ENCODE results near the gene RRP12. TPM values are rescaled to one million over a fixed set of nuclear protein-coding genes. Genes with fewer than 3 reads are reported as not detected.

RRP12 gene
- total RNA-seq, 2 experiments from 2014 or later = 20.1 to 21.6 TPM

GRCh38 chr10:97328646-97329453, 72.3 kb downstream of the RRP12 start:
- peaks cover 29% of the 10 kb centered on the region for H3K36me3 Mint-ChIP-seq (ENCODE audit: low read depth)
- no peak overlapping the region for H3K4me3 Mint-ChIP-seq
- H3K27me3 Mint-ChIP-seq = no peaks in the 10 kb centered on the region
- peaks cover 62% of the 10 kb centered on the region for H3K4me1 Mint-ChIP-seq
- CTCF ChIA-PET = interaction anchor here (2.4 kb wide), 1 partner anchor 9 kb away, joined by 9 read pairs; the partner anchor contains the start of gene FRAT1
- no peak overlapping the region for H3K27ac Mint-ChIP-seq
- H3K9me3 Mint-ChIP-seq = no peaks in the 10 kb centered on the region
- DNase-seq = no peak
- POLR2A ChIA-PET = interaction anchor here (0.8 kb wide), 1 partner anchor 521 kb away, joined by 3 read pairs; the partner anchor contains the start of gene GOLGA7B

DNA sequence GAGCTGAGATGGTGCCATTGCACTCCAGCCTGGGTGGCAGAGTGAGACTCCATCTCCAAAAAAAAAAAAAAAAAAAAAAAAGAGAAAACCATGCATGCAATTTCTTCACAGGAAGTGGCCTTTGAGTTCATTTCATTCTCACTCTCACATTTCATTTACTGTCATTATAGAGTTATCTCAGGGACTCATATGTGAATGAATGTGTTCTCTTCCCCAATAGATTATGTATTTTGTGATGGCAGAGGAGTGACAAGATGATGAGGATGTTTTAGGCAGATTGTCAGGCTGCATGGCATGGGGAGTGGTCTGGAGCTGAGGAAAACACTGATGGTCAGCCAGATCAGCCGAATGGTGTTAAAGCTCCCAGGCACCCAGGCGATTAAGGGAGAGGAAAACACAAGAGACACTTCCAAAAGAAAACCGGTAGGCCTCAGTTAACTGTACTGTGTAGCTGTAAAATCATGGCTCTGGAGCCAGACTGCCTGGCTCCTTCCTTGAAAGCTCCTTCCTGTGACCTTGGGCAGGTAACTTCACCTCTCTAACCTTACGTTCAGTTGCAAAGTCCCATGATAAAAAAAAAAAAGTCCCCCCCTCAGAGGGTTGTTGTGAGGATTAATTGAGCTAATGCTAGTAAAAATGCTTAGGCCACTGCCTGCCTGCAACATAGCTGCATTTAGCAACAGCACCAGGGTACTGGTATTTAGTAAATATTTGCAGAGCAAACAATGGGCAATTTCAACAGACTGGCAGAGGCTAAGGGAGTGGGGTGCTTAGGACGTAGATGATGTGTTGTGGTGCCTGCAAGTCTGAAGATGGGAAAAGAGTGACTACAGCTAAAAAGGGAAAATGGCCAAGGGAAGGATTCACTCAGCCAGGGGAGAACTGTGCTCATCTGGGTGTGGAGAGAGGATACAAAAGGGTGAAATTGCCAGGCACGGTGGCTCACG, 73.5 kb downstream of the RRP12 start:
- no peak for DNase-seq
- H3K4me1 Mint-ChIP-seq = peaks cover 52% of the 10 kb centered on the region
- POLR2A ChIA-PET = no interaction called here
- H3K27ac Mint-ChIP-seq = peak overlapping the region; percentile 28
- H3K9me3 Mint-ChIP-seq = no peaks in the 10 kb centered on the region
- H3K36me3 Mint-ChIP-seq (ENCODE audit: low read depth) = peaks cover 21% of the 10 kb centered on the region
- no peak overlapping the region for H3K4me3 Mint-ChIP-seq
- H3K27me3 Mint-ChIP-seq = no peaks in the 10 kb centered on the region
- CTCF ChIA-PET = interaction anchor here (0.6 to 2.4 kb wide), 4 partner anchors 8 to 510 kb away, joined by 3 to 9 read pairs (median 4); partner anchors contain the start of gene FRAT1

DNA sequence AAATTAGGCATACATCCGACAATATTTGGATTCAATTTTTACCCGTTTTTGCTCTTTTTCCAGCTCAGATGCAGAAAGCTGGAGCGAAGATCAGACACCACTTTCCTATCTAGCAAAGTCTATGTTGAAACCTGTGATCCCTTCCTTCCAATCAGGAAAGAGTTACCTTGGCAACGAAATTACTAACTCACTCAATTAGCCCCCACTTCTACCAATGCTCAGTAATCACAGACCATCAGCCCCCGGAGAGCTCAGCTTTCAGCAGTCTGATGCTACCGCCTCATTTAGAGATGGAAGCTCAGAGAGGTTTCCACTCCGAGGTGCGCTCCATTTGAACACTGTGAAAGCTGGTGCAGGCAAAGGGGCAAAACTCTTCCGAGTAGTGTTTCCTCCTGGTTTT, 75.4 kb downstream of the RRP12 start:
- Mint-ChIP-seq H3K27me3 (peaks cover 5% of the 10 kb centered on the region), H3K9me3 (no peaks in the 10 kb centered on the region), H3K4me3 (no peak overlapping the region), H3K27ac (no peak overlapping the region), H3K4me1 (peaks cover 49% of the 10 kb centered on the region), H3K36me3 (ENCODE audit: low read depth) (peaks cover 9% of the 10 kb centered on the region)
- ChIA-PET CTCF (interaction anchor here (1.2 kb wide), 1 partner anchor 10 kb away, joined by 6 read pairs; no protein-coding TSS in a partner anchor), POLR2A (no interaction called here)
- no peak for DNase-seq

GRCh38 chr10:97323501-97323900, 77.6 kb downstream of the RRP12 start:
- H3K9me3 Mint-ChIP-seq = no peaks in the 10 kb centered on the region
- H3K27me3 Mint-ChIP-seq = peaks cover 9% of the 10 kb centered on the region
- H3K27ac Mint-ChIP-seq = no peak overlapping the region
- no peak overlapping the region for H3K4me3 Mint-ChIP-seq
- CTCF ChIA-PET = no interaction called here
- POLR2A ChIA-PET = no interaction called here
- peaks cover 4% of the 10 kb centered on the region for H3K36me3 Mint-ChIP-seq (ENCODE audit: low read depth)
- peaks cover 46% of the 10 kb centered on the region for H3K4me1 Mint-ChIP-seq
- no peak for DNase-seq

GRCh38 chr10:97321804-97322190, 79.3 kb downstream of the RRP12 start:
- H3K4me3 Mint-ChIP-seq = peak overlapping the region; percentile 34
- no peak overlapping the region for H3K27ac Mint-ChIP-seq
- peaks cover 37% of the 10 kb centered on the region for H3K4me1 Mint-ChIP-seq
- POLR2A ChIA-PET = interaction anchor here (0.6 kb wide), 1 partner anchor 21 kb away, joined by 6 read pairs; no protein-coding TSS in a partner anchor
- peaks cover 9% of the 10 kb centered on the region for H3K27me3 Mint-ChIP-seq
- CTCF ChIA-PET = interaction anchor here (0.7 to 0.8 kb wide), 2 partner anchors 109 to 120 kb away, joined by 3 read pairs; no protein-coding TSS in a partner anchor
- DNase-seq = no peak
- H3K36me3 Mint-ChIP-seq (ENCODE audit: low read depth) = peaks cover 2% of the 10 kb centered on the region
- H3K9me3 Mint-ChIP-seq = no peaks in the 10 kb centered on the region

DNA sequence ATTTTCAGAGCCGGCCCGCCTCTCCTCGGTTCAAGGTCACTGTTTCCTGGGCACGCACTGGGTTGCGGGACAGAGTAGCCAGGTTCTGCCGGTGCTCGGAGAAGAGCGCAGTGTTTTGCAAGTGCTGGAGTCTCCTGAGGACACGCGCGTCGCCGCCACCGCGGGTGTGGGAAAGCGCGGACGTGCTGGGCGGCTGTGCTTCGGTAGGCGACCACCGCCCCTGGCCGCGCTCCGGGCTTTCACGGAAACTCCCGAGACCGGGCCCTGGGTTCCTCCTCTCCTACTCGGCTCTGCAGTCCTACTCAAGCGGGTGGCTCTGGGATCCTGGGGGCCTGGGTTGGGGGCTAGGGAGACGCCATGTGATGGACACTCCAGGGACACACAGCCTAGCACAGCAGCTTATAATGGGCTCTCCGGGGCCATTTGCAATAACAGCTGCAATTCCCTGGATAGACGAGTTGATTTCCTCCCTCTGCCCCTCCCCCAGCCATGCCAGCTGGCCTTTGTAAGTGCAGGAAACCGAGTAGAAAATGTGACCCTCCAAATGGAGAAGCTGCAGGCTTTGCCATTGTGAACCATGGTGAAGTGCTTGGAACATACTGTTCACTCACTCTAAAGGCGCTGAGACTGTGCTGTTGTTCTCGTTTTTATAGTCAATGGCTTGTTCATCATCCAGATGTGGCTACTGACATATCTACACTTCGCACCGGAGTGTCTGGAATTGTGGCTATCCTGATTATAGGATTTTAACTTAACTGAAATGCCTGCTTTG, 79.9 kb downstream of the RRP12 start:
- peak overlapping the region; percentile 80 for H3K4me3 Mint-ChIP-seq
- peaks cover 31% of the 10 kb centered on the region for H3K4me1 Mint-ChIP-seq
- peaks cover 9% of the 10 kb centered on the region for H3K27me3 Mint-ChIP-seq
- ChIA-PET CTCF (interaction anchor here (0.7 to 0.8 kb wide), 2 partner anchors 110 to 120 kb away, joined by 3 read pairs; no protein-coding TSS in a partner anchor), POLR2A (interaction anchor here (0.6 kb wide), 1 partner anchor 21 kb away, joined by 6 read pairs; no protein-coding TSS in a partner anchor)
- H3K36me3 Mint-ChIP-seq (ENCODE audit: low read depth) = peaks cover 2% of the 10 kb centered on the region
- no peaks in the 10 kb centered on the region for H3K9me3 Mint-ChIP-seq
- H3K27ac Mint-ChIP-seq = peak overlapping the region; percentile 88
- no peak for DNase-seq

DNA sequence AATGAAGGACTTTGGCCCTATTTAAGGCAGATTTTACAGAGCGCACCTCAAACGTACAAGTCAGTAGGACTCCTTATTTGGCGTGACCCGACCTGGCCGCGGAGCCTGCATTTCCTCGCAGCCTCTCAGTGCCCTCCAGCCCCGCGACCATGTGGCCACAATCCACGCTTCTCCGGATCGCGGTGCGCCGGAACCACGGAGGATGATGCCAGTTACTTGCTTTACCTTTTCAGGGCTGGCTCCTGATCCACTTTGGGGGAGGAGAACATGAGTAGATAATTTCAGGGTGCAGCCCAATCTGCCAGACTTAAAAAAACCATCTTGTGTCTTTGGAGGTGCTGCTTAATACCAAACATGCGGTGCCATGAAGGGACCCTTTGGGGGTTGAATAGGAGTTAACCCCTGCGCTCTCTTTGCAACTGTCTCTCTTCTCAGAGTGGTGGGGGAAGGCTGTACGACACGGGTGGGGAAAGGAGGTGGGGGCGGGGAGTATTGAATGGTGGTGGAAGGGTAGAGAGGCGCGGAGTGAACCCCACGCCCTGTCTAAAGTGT, 80.6 kb downstream of the RRP12 start:
- POLR2A ChIA-PET = no interaction called here
- Mint-ChIP-seq H3K36me3 (ENCODE audit: low read depth) (peaks cover 2% of the 10 kb centered on the region), H3K4me1 (peaks cover 29% of the 10 kb centered on the region)

DNA sequence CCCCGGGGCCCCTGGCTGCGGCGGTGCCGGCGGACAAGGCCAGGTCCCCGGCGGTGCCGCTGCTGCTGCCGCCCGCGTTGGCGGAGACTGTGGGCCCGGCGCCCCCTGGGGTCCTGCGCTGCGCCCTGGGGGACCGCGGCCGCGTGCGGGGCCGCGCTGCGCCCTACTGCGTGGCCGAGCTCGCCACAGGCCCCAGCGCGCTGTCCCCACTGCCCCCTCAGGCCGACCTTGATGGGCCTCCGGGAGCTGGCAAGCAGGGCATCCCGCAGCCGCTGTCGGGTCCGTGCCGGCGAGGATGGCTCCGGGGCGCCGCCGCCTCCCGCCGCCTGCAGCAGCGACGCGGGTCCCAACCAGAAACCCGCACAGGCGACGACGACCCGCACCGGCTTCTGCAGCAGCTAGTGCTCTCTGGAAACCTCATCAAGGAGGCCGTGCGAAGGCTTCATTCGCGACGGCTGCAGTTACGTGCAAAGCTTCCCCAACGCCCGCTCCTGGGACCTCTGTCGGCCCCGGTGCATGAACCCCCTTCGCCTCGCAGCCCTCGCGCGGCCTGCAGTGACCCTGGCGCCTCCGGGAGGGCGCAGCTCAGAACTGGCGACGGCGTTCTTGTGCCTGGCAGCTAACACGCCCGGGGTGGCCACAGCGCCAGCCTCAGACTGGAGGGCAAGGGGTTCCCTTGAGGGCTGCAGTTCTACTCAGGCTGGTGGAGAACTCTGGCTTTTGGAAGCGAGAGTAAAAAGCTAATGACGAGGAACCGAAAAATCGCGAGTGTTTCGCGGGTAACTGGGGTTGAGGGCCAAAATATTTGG, 81.3 kb downstream of the RRP12 start:
- CTCF ChIA-PET = interaction anchor here (0.5 to 2.0 kb wide), 8 partner anchors 9 to 81 kb away, joined by 3 to 9 read pairs (median 4); partner anchors contain the start of genes FRAT2 and RRP12
- Mint-ChIP-seq H3K4me3 (peak overlapping the region; percentile 80), H3K9me3 (no peaks in the 10 kb centered on the region), H3K36me3 (ENCODE audit: low read depth) (peaks cover 2% of the 10 kb centered on the region), H3K4me1 (peaks cover 29% of the 10 kb centered on the region), H3K27ac (peak overlapping the region; percentile 88), H3K27me3 (peaks cover 9% of the 10 kb centered on the region)
- POLR2A ChIA-PET = no interaction called here
- DNase-seq = peak; percentile 54

More for the DNA sequence above, 80.6 kb downstream of the RRP12 start:
- CTCF ChIA-PET = interaction anchor here (1.0 to 2.0 kb wide), 3 partner anchors 8 to 12 kb away, joined by 4 to 9 read pairs (median 5); no protein-coding TSS in a partner anchor
- Mint-ChIP-seq H3K27ac (peak overlapping the region; percentile 88), H3K27me3 (peaks cover 9% of the 10 kb centered on the region), H3K4me3 (peak overlapping the region; percentile 80), H3K9me3 (no peaks in the 10 kb centered on the region)
- peak; percentile 18 for DNase-seq

DNA sequence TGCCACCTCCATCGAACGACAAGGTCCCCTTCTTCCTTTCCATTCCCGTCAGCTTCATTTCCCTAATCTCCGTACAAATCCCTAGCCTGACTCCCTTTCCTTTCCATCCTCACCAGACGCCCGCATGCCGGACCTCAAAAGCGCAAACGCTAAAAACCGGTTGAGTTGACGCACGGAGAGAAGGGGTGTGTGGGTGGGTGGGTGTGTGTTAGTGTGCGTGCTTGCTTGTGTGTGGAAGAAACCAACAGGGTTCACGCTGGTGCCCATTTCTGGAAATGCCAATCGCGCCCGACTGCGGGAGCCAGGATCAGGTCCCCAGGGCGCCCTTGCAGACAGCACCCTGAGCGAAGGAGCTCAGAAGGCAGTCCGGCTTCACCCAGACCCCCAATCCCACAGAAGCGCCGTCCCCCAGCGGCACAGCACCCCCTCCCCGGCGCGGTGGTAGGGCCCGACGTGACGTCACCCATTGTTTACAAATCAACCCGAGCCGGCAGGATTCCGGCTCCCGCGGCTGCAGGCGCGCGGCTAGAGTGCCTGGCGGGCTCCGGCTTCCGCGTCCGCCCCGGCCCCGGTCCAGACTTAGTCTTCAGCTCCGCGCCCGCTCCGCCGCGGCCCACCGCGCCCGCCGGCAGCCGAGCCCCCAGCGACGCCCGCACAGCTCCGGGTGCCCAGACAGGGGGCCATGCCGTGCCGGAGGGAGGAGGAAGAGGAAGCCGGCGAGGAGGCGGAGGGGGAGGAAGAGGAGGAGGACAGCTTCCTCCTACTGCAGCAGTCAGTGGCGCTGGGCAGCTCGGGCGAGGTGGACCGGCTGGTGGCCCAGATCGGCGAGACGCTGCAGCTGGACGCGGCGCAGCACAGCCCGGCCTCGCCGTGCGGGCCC, 82.1 kb downstream of the RRP12 start, which contains the start of gene FRAT1:
Gene FRAT1 (plus strand): TSS at position 500 of the 880 bp plus-strand sequence. CDS start 183 bp downstream, at position 683.
- ChIA-PET POLR2A (no interaction called here), CTCF (interaction anchor here (0.6 to 2.0 kb wide), 7 partner anchors 10 to 97 kb away, joined by 3 to 9 read pairs (median 3); partner anchors contain the start of genes FRAT2 and RRP12)
- H3K36me3 Mint-ChIP-seq (ENCODE audit: low read depth) = peaks cover 2% of the 10 kb centered on the region
- H3K27me3 Mint-ChIP-seq = peaks cover 9% of the 10 kb centered on the region
- H3K4me3 Mint-ChIP-seq = peak within 1 kb of the TSS; percentile 88
- H3K4me1 Mint-ChIP-seq = peaks cover 29% of the 10 kb centered on the region
- DNase-seq = peak; percentile 90
- H3K27ac Mint-ChIP-seq = peak within 1 kb of the TSS; percentile 100
- H3K9me3 Mint-ChIP-seq = no peaks in the 10 kb centered on the region

GRCh38 chr10:97314671-97315070, 86.5 kb downstream of the RRP12 start:
- CTCF ChIA-PET = interaction anchor here (0.9 to 2.5 kb wide), 2 partner anchors 11 to 143 kb away, joined by 3 to 6 read pairs; no protein-coding TSS in a partner anchor
- no peak overlapping the region for H3K4me3 Mint-ChIP-seq
- H3K27ac Mint-ChIP-seq = no peak overlapping the region
- H3K4me1 Mint-ChIP-seq = peaks cover 10% of the 10 kb centered on the region
- no peaks in the 10 kb centered on the region for H3K9me3 Mint-ChIP-seq
- H3K27me3 Mint-ChIP-seq = no peaks in the 10 kb centered on the region
- no peaks in the 10 kb centered on the region for H3K36me3 Mint-ChIP-seq (ENCODE audit: low read depth)
- no peak for DNase-seq
- POLR2A ChIA-PET = no interaction called here

Data from activated CD4-positive, alpha-beta T cell treated with anti-CD3 and anti-CD28 coated beads, Interleukin-2, amount 10 ng/mL, durations not matched to agents 7 days and 5 days (primary cell).